K562 (cell line): ENCODE data around the gene CBLC.

Experiments
- CHCHD3 ChIP-seq: fragments of 250-450 bp; sonication (Bioruptor Pico); IDR thresholded peaks from 2 replicates; pipeline ENCODE4 v2.1.2; 2022; ENCODE audit warnings: mild to moderate bottlenecking
- CREB1 ChIP-seq, 2 experiments: sonication (generic) in 1 of 2; formaldehyde crosslinking in 1 of 2; IDR thresholded peaks; 2 replicates each; pipeline versions ENCODE4 v1.6.1 to v1.8.0; 2012 to 2022; ENCODE audit warnings: inconsistent platforms in 1 of 2, mild to moderate bottlenecking in 1 of 2, missing genetic modification reagents in 1 of 2, moderate library complexity in 1 of 2
- EZH2 ChIP-seq: IDR thresholded peaks from 2 replicates; pipeline ENCODE4 v1.6.1; 2012; ENCODE audit warnings: low read depth, mild to moderate bottlenecking, inconsistent platforms, low read length, borderline replicate concordance
- FOXK1 ChIP-seq: sonication (generic); formaldehyde crosslinking; IDR thresholded peaks from 2 replicates; pipeline ENCODE4 v1.8.0; 2022; ENCODE audit warnings: missing genetic modification reagents, mild to moderate bottlenecking, borderline replicate concordance
- HDAC2 ChIP-seq: fragments of 450-650 bp; IDR thresholded peaks from 2 replicates; pipeline ENCODE4 v1.6.1; 2016; ENCODE audit warnings: mild to moderate bottlenecking
- POLR2AphosphoS5 ChIP-seq: IDR thresholded peaks from 2 replicates; pipeline ENCODE4 v1.6.1; 2011; ENCODE audit warnings: mild to moderate bottlenecking, low read depth, low read length, moderate library complexity; ENCODE audit not compliant: control insufficient read depth, insufficient read depth
- SP1 ChIP-seq: sonication (generic); formaldehyde crosslinking; IDR thresholded peaks from 2 replicates; pipeline ENCODE4 v1.8.1; 2022; ENCODE audit warnings: mild to moderate bottlenecking, missing genetic modification reagents
- ZBTB1 ChIP-seq: sonication (generic); formaldehyde crosslinking; IDR thresholded peaks from 2 replicates; pipeline ENCODE4 v1.8.1; 2023; ENCODE audit warnings: missing genetic modification reagents, low read depth, mild to moderate bottlenecking, borderline replicate concordance
- ZNF398 ChIP-seq: fragments of 250-450 bp; sonication (Bioruptor Pico); IDR thresholded peaks from 2 replicates; pipeline ENCODE4 v1.8.0; 2021; ENCODE audit warnings: moderate library complexity, mild to moderate bottlenecking, inconsistent platforms
- TF ChIP-seq, protein P1 (sequence below), 3 experiments: IDR thresholded peaks in 2 of 3; conservative IDR thresholded peaks in 1 of 3; 2 replicates each; pipeline ENCODE4 v1.5.1; 2011 to 2012; ENCODE audit warnings: low read length in 3 of 3, mild to moderate bottlenecking in 3 of 3, control low read depth in 2 of 3, improper control_type of control experiment in 1 of 3, inconsistent platforms in 1 of 3, low read depth in 1 of 3, mixed read lengths in 1 of 3, moderate library complexity in 1 of 3; ENCODE audit not compliant: insufficient read depth in 2 of 3

DNA sequence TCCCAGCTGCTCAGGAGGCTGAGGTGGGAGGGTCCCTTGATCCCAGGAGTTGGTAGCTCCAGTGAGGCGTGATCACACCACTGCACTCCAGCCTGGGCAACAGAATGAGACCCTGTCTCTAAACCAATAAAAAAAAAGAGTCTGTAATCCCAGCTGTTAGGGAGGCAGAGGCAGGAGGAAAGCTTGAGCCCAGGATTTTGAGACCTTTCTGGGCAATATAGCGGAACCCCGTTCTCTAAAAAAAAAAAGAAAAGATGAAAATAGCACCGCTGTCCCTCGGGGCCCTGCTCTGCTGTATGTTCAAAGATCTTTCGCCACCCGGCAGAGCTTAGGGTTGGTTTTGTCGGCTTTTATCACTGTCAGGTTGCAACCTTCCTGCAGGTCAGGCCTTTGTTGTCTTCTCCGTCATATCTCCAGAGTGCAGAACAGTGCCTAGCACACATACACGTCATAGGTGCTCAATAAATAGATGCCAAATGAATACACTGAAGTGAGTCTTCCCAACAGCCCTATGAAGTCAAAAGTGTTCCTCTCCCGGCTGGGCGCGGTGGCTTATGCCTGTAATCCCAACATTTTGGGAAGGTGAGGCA, 17.8 kb downstream of the CBLC start:
- TF ChIP-seq EZH2 (no peak), ZNF398 (CRISPR knock-in tag) (no peak), CREB1 (IDR thresholded peaks at IDR 0.05) (no peak), CREB1 (CRISPR knock-in tag; IDR thresholded peaks at IDR 0.05) (no peak), FOXK1 (CRISPR knock-in tag) (no peak), CHCHD3 (CRISPR knock-in tag) (no peak), HDAC2 (no peak), ZBTB1 (CRISPR knock-in tag) (no peak), POLR2AphosphoS5 (no peak), SP1 (CRISPR knock-in tag) (no peak)
- TF ChIP-seq, protein P1, sequence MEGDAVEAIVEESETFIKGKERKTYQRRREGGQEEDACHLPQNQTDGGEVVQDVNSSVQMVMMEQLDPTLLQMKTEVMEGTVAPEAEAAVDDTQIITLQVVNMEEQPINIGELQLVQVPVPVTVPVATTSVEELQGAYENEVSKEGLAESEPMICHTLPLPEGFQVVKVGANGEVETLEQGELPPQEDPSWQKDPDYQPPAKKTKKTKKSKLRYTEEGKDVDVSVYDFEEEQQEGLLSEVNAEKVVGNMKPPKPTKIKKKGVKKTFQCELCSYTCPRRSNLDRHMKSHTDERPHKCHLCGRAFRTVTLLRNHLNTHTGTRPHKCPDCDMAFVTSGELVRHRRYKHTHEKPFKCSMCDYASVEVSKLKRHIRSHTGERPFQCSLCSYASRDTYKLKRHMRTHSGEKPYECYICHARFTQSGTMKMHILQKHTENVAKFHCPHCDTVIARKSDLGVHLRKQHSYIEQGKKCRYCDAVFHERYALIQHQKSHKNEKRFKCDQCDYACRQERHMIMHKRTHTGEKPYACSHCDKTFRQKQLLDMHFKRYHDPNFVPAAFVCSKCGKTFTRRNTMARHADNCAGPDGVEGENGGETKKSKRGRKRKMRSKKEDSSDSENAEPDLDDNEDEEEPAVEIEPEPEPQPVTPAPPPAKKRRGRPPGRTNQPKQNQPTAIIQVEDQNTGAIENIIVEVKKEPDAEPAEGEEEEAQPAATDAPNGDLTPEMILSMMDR (IDR thresholded peaks at IDR 0.05 in 2 of 3, conservative IDR thresholded peaks at IDR 0.05 in 1 of 3; ENCODE audit: insufficient read depth in 2 of 3, low read depth in 1 of 3, low read length in 3 of 3) = no peak
